ENCODE data around the gene IL17B.

The IL17B gene

GRCh38 chr5:149389552-149390495 lies 10.7 kb upstream of the IL17B start:
- Histone ChIP-seq H3K36me3 (no peaks in the 10 kb centered on the region), H3K9me3 (ENCODE audit: severe bottlenecking) (no peaks in the 10 kb centered on the region), H3K27me3 (ENCODE audit: insufficient read depth, low read depth, severe bottlenecking) (no peaks in the 10 kb centered on the region), H3K27ac (peak overlapping the region; percentile 68), H3K4me3 (ENCODE audit: low read depth, low read length) (no peak overlapping the region)
- peak; percentile 94 for DNase-seq
- TF ChIP-seq, protein P1, sequence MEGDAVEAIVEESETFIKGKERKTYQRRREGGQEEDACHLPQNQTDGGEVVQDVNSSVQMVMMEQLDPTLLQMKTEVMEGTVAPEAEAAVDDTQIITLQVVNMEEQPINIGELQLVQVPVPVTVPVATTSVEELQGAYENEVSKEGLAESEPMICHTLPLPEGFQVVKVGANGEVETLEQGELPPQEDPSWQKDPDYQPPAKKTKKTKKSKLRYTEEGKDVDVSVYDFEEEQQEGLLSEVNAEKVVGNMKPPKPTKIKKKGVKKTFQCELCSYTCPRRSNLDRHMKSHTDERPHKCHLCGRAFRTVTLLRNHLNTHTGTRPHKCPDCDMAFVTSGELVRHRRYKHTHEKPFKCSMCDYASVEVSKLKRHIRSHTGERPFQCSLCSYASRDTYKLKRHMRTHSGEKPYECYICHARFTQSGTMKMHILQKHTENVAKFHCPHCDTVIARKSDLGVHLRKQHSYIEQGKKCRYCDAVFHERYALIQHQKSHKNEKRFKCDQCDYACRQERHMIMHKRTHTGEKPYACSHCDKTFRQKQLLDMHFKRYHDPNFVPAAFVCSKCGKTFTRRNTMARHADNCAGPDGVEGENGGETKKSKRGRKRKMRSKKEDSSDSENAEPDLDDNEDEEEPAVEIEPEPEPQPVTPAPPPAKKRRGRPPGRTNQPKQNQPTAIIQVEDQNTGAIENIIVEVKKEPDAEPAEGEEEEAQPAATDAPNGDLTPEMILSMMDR (IDR thresholded peaks at IDR 0.05; ENCODE audit: low read depth, low read length), result no peak

DNA sequence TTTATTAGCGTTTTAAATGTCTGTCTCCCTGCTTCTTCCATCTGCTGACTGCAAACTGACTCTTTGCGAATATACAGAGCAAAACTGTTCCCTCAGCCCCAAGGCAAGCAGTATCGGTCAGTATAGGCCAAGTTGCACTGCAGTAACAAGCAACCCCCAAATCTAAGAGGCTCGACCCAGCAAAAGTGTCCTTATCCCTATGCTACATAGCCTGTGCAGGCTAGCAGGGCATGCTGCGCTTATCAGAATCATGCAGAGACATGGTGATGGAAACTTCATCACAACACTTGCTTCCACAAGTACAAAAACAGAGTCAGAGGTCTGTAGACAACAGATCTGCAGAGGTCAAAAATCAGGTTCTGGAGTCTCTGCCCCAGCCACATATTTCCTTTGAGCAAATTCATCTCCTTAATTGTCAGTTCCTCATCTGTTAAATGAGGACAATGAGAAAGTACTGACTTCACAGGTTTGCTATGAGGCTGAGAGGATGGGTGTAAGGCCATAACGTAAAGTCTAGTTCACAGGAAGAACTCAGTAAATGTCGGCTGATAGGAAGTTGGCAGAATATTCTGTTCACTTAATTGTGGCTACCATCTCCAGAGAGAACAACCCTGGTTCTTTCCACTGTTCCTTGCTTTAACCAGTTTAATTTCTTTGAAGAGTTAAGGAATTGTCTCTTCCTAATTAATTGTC lies 9.6 kb upstream of the IL17B start:
- H3K36me3 ChIP-seq, result no peaks in the 10 kb centered on the region
- H3K27ac ChIP-seq, result peak overlapping the region; percentile 39
- H3K4me3 ChIP-seq (ENCODE audit: low read depth, low read length), result no peak overlapping the region
- H3K9me3 ChIP-seq (ENCODE audit: severe bottlenecking), result no peaks in the 10 kb centered on the region
- no peak for DNase-seq
- H3K27me3 ChIP-seq (ENCODE audit: insufficient read depth, low read depth, severe bottlenecking), result no peaks in the 10 kb centered on the region
- TF ChIP-seq, protein P1 (IDR thresholded peaks at IDR 0.05; ENCODE audit: low read depth, low read length), result no peak

DNA sequence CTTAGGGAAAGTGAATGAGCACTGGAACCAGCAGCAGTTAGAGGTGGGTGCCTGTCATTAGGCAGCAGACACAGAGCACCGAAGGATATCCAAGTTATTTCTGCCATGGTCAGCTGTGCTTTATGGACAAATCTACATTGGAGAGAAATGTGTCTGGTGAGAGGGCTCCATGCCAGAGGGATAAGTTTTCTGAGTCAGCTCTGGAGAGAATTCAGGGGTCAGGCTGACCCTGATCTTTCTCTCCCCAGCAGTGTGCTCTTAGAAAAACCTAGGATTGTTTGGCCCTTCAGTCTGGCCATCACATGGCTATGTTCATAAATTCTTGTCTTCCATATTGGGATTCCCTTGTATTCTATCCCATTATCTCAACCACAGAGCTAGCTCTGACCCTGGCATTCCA lies 8.9 kb upstream of the IL17B start:
- Histone ChIP-seq H3K9me3 (ENCODE audit: severe bottlenecking) (no peaks in the 10 kb centered on the region), H3K27ac (no peak overlapping the region), H3K4me3 (ENCODE audit: low read depth, low read length) (no peak overlapping the region), H3K27me3 (ENCODE audit: insufficient read depth, low read depth, severe bottlenecking) (no peaks in the 10 kb centered on the region), H3K36me3 (no peaks in the 10 kb centered on the region)
- TF ChIP-seq, protein P1 (IDR thresholded peaks at IDR 0.05; ENCODE audit: low read depth, low read length), result no peak
- no peak for DNase-seq

GRCh38 chr5:149387081-149387631 lies 8.1 kb upstream of the IL17B start:
- Histone ChIP-seq H3K9me3 (ENCODE audit: severe bottlenecking) (no peaks in the 10 kb centered on the region), H3K27me3 (ENCODE audit: insufficient read depth, low read depth, severe bottlenecking) (no peaks in the 10 kb centered on the region), H3K27ac (peak overlapping the region; percentile 64; the same call in 1 of the 2 replicates), H3K36me3 (no peaks in the 10 kb centered on the region), H3K4me3 (ENCODE audit: low read depth, low read length) (no peak overlapping the region)
- TF ChIP-seq, protein P1 (IDR thresholded peaks at IDR 0.05; ENCODE audit: low read depth, low read length), result no peak
- DNase-seq, result no peak

DNA sequence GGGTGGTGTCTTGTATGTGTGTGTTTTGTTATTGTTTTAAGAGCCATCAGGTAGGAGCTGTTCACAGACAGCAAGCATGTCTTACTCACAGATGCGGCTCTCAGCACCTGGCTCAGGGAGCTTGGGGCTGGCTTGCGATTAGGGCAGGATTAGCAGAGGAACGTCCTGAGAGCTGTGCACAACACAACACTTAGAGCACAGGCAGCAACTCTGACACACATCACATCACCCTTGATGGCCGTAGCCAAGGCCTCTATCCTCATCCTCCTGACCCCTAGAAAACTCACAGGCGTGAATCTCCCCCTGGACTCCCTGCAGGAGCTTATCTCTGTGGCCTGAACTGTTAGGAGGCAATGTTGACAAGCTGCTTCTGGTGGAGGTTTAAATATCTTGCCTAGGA lies 7.1 kb upstream of the IL17B start:
- peak; percentile 86 for DNase-seq
- Histone ChIP-seq H3K36me3 (no peaks in the 10 kb centered on the region), H3K9me3 (ENCODE audit: severe bottlenecking) (no peaks in the 10 kb centered on the region), H3K4me3 (ENCODE audit: low read depth, low read length) (no peak overlapping the region), H3K27ac (peak overlapping the region; percentile 64), H3K27me3 (ENCODE audit: insufficient read depth, low read depth, severe bottlenecking) (no peaks in the 10 kb centered on the region)
- TF ChIP-seq, protein P1 (IDR thresholded peaks at IDR 0.05; ENCODE audit: low read depth, low read length), result no peak

Measured in WERI-Rb-1 (cell line).